HEK293T (cell line): ENCODE results near the gene LINGO1.

Experiments used
- CTCF ChIA-PET: fragments of 350-600 bp; formaldehyde crosslinking; extraction: SDS; loops from one replicate; lab custom pipeline; 2021; ENCODE audit warnings: antibody characterized with exemption, inconsistent platforms; lab: Yijun Ruan, JAX
- POLR2A ChIA-PET: fragments of 350-600 bp; formaldehyde crosslinking; extraction: SDS; loops from one replicate; lab custom pipeline; 2020; ENCODE audit warnings: antibody characterized with exemption, inconsistent platforms; lab: Yijun Ruan, JAX
- DNase-seq: peaks from one replicate; pipeline ENCODE4 v3.0.0; 2012; ENCODE audit warnings: mixed read lengths; ENCODE audit errors: extremely low spot score
- ARNT ChIP-seq: fragments of 450-650 bp; IDR thresholded peaks from 2 replicates; pipeline ENCODE4 v1.6.1; 2017; ENCODE audit warnings: mild to moderate bottlenecking
- BHLHE40 ChIP-seq: fragments of 450-650 bp; IDR thresholded peaks from 2 replicates; pipeline ENCODE4 v1.6.1; 2016; ENCODE audit warnings: mild to moderate bottlenecking, moderate library complexity, borderline replicate concordance
- CTBP1 ChIP-seq: fragments of 450-650 bp; IDR thresholded peaks from 2 replicates; pipeline ENCODE4 v1.6.1; 2016; ENCODE audit warnings: borderline replicate concordance
- ELF4 ChIP-seq: fragments of 450-650 bp; IDR thresholded peaks from 2 replicates; pipeline ENCODE4 v1.6.1; 2017; ENCODE audit warnings: antibody characterized with exemption
- FOXA1 ChIP-seq: fragments of 450-650 bp; IDR thresholded peaks from 2 replicates; pipeline ENCODE4 v1.6.1; 2016; ENCODE audit warnings: mild to moderate bottlenecking
- FOXK2 ChIP-seq: fragments of 450-650 bp; IDR thresholded peaks from 2 replicates; pipeline ENCODE4 v1.6.1; 2016; ENCODE audit warnings: mild to moderate bottlenecking
- FOXM1 ChIP-seq: fragments of 450-650 bp; IDR thresholded peaks from 2 replicates; pipeline ENCODE4 v1.6.1; 2017; ENCODE audit warnings: mild to moderate bottlenecking, borderline replicate concordance
- HDGF ChIP-seq: fragments of 450-650 bp; IDR thresholded peaks from 2 replicates; pipeline ENCODE4 v1.6.1; 2017; ENCODE audit warnings: antibody characterized with exemption, borderline replicate concordance
- L3MBTL2 ChIP-seq: fragments of 450-650 bp; conservative IDR thresholded peaks from 2 replicates; pipeline ENCODE4 v1.6.1; 2016; ENCODE audit warnings: mild to moderate bottlenecking
- LEF1 ChIP-seq: fragments of 450-650 bp; IDR thresholded peaks from 2 replicates; pipeline ENCODE4 v1.6.1; 2017; ENCODE audit warnings: mild to moderate bottlenecking, borderline replicate concordance
- NFRKB ChIP-seq: fragments of 450-650 bp; IDR thresholded peaks from 2 replicates; pipeline ENCODE4 v1.6.1; 2016; ENCODE audit warnings: mild to moderate bottlenecking, moderate library complexity
- SP1 ChIP-seq: fragments of 450-650 bp; IDR thresholded peaks from 2 replicates; pipeline ENCODE4 v1.6.1; 2017
- SUZ12 ChIP-seq: fragments of 450-650 bp; IDR thresholded peaks from 2 replicates; pipeline ENCODE4 v1.6.1; 2016; ENCODE audit warnings: mild to moderate bottlenecking
- TARDBP ChIP-seq: fragments of 450-650 bp; IDR thresholded peaks from 2 replicates; pipeline ENCODE4 v1.6.1; 2016
- ZNF384 ChIP-seq: fragments of 450-650 bp; IDR thresholded peaks from 2 replicates; pipeline ENCODE4 v1.6.1; 2016
- TF ChIP-seq, protein P1 (sequence below): fragments of 450-650 bp; IDR thresholded peaks from 2 replicates; pipeline ENCODE4 v1.6.1; 2016

The LINGO1 gene

DNA sequence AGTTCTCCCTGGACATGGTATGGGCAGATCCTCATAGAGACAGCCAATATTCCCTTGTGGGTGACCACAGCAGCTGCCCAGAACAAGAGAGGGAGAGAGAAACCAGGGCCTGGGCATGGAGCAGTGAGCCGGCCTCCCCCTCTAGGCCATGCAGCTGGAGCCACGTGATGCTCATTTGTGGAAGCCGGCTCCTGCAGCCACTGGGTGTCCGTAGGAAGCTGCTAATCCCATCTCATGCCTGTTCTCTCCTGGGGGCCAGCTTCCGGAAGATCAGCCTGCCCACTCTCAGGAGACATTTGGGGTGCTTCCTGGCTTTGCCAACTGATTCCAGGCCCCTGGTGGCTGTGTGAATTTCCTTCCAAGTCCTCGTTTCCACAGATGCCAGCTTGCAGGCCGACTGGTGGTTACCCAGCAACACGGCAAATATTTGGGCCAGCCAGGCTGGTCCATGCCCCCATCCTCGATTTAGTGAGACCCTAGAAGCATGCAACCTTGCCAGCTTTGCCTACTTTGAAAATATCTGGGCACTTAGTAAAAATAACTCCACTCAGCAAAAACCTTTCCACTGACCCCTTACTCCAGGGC lies 55.3 kb downstream of the LINGO1 start:
- no peak for DNase-seq
- TF ChIP-seq CTBP1 (no peak), SUZ12 (no peak), FOXA1 (no peak), BHLHE40 (no peak), FOXM1 (no peak), ARNT (no peak), SP1 (no peak), ELF4 (no peak), FOXK2 (no peak)
- TF ChIP-seq, protein P1, sequence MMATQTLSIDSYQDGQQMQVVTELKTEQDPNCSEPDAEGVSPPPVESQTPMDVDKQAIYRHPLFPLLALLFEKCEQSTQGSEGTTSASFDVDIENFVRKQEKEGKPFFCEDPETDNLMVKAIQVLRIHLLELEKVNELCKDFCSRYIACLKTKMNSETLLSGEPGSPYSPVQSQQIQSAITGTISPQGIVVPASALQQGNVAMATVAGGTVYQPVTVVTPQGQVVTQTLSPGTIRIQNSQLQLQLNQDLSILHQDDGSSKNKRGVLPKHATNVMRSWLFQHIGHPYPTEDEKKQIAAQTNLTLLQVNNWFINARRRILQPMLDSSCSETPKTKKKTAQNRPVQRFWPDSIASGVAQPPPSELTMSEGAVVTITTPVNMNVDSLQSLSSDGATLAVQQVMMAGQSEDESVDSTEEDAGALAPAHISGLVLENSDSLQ: no peak
- POLR2A ChIA-PET: no interaction called here
- CTCF ChIA-PET: interaction anchor here (3.1 kb wide), 1 partner anchor 34 kb away, joined by 10 read pairs; no protein-coding TSS in a partner anchor

DNA sequence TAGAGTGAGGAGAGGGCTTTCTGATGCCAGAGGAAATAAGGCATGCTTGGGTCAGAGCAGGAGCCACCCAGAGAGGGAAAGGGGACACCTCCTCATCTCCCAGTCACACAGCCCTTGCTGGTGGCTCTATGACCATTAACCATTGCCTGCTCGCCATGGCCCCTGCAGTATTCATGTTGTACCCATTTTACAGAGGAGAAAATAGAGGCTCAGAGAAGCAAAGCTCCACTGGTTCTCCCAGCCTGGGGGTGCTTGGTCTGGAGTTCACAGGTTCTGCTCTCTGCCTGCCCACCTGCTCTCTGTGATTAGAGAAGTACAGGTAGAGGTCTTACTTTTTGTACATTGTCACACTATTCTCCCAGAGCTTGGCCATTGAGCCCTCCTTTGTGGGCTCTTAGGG lies 56.2 kb downstream of the LINGO1 start:
- ChIA-PET POLR2A (no interaction called here), CTCF (no interaction called here)
- TF ChIP-seq FOXA1: no peak
- TF ChIP-seq ZNF384: no peak
- TF ChIP-seq L3MBTL2: no peak
- TF ChIP-seq, protein P1: no peak
- no peak for TF ChIP-seq TARDBP
- TF ChIP-seq BHLHE40: no peak
- TF ChIP-seq LEF1: no peak
- no peak for TF ChIP-seq FOXM1
- no peak for TF ChIP-seq ELF4
- TF ChIP-seq SP1: no peak
- TF ChIP-seq CTBP1: no peak
- TF ChIP-seq HDGF: no peak
- no peak for TF ChIP-seq NFRKB
- TF ChIP-seq ARNT: no peak
- no peak for TF ChIP-seq FOXK2
- no peak for TF ChIP-seq SUZ12
- DNase-seq: no peak

DNA sequence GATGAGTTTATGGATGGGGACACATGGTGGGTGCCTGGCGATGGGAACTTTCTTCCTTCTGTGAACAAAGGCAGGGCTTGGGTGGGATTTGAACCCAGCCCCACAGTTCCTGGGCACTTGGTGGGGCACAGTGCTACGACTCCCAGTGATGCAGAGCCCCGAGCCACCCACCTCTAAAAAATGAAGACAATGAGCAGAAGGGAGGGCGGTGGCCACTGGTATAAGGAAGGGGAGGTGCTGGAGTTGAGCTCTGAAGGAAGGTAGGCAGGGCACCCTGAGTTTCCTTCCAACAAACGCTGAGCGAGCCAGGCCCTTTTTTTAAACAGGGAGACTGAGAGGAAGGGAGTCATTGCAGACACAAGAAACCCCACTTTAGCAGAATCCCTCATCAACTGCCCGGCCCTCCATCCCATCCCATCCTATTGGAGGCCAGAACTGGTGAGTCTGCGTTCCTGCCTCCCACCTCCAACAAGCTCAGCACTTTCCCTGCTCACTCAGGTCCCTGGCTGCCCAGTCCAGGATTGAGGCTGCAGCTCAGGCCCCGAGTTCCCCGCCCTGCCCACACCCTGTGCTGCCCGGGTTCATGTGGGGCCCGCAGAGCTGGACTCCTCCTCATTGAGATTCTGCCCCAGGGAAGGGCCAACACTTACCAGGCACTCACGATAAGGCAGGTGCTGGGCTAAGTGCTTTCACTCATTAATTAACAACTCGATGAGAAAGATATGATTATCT lies 57.3 kb downstream of the LINGO1 start:
- ChIA-PET CTCF (interaction anchor here (0.7 to 1.6 kb wide), 4 partner anchors 8 to 485 kb away, joined by 3 to 4 read pairs (median 4); no protein-coding TSS in a partner anchor), POLR2A (interaction anchor here (1.2 kb wide), 1 partner anchor 8 kb away, joined by 3 read pairs; no protein-coding TSS in a partner anchor)
- no peak for TF ChIP-seq ELF4
- no peak for TF ChIP-seq SUZ12
- TF ChIP-seq LEF1: no peak
- TF ChIP-seq ARNT: no peak
- no peak for TF ChIP-seq NFRKB
- no peak for TF ChIP-seq FOXA1
- TF ChIP-seq ZNF384: no peak
- no peak for TF ChIP-seq TARDBP
- TF ChIP-seq, protein P1: no peak
- no peak for DNase-seq

DNA sequence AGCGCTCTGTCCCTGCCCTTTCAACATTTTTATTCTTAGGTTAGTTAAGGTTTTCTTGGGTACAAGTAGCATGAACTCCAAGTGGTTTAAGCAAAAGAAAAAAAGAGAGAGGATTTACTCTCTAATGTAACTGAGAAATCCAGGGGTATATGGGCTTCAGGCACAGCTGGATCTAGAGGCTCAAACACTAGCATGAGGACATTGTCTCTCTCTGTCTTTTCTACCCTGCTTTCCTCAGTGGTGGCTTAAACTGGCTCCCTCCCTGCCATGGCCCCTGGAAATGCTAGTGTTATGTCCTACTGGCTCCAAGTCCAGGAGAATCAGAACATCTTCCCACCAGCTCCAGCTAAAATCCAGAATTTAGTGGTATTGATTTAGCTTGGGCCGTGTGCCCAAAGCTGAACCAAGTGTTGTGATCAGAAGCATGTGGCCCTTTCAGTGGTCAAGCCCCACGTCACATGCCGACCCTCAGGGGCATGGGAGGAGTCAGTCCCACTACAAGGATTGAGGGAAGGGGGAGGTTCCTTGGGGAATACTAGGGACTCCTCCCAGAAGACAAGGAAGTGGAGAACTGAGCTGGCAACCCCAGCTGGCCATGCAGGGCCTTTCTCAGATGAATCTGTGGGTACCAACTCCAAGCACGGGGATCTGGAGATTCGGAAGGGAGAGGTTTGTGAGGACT lies 58.0 kb downstream of the LINGO1 start:
- ChIA-PET POLR2A (interaction anchor here (1.0 to 1.2 kb wide), 3 partner anchors 9 to 60 kb away, joined by 3 read pairs; no protein-coding TSS in a partner anchor), CTCF (interaction anchor here (0.7 to 1.6 kb wide), 3 partner anchors 9 to 486 kb away, joined by 3 to 4 read pairs (median 4); no protein-coding TSS in a partner anchor)
- no peak for DNase-seq
- TF ChIP-seq SUZ12 (no peak), NFRKB (no peak), BHLHE40 (no peak), HDGF (no peak), FOXM1 (no peak), SP1 (no peak), TARDBP (no peak), LEF1 (no peak), ELF4 (no peak), ZNF384 (no peak), FOXA1 (no peak), FOXK2 (no peak), CTBP1 (no peak), L3MBTL2 (no peak), ARNT (no peak)
- TF ChIP-seq, protein P1: no peak
